ENCODE results near the gene LRCOL1. TPM values are rescaled to one million over a fixed set of nuclear protein-coding genes. Genes with fewer than 3 reads are reported as not detected.

LRCOL1 gene
- total and polyA plus RNA-seq, 2 of the 13 experiments (the other 11 are each of a cell fraction or from before 2014, with no cell fraction given): not detected

DNA sequence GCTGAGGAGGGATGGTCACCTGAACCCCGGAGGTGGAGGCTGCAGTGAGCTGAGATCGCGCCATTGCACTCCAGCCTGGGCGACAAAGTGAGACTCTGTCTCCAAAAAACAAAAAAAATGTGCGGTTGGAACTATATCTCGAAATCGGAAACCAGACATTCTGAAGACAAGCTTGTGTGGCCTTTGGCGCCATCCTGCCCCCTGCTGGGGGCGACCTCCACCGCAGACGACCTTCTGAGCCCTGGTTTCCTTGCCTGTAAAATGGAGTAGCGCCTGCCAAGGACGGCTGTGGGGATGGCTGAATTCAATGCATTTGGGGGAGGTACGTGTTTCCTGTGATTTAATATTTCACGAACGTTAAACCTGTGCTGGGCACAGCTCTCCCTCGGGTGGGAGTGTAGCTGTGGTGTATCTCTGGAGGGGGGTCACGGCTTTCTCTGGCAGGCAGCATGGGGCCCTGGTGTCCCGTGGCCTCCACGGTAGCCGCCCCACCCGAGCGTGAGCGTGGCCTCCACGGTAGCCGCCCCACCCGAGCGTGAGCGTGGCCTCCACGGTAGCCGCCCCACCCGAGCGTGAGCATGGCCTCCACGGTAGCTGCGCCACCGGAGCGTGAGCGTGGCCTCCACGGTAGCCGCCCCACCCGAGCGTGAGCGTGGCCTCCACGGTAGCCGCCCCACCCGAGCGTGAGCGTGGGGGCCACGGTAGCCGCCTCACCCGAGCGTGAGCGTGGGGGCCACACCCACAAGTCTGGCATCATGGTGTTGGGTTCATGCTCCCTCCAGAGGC, 55.3 kb downstream of the LRCOL1 start:
- ATAC-seq (no peak), FAIRE-seq (no peak), DNase-seq (ENCODE audit: low spot score) (peak; percentile 16)
- Histone ChIP-seq H3K9me3 (ENCODE audit: low read length) (no peaks in the 10 kb centered on the region), H3K4me2 (ENCODE audit: low read depth, low read length) (no peak overlapping the region), H3K4me1 (ENCODE audit: insufficient read depth, low read length) (peaks cover 21% of the 10 kb centered on the region), H3K4me3 (replicated peaks in 1 of 3; ENCODE audit: insufficient read depth in 1 of 3, low read depth in 2 of 3, low read length in 3 of 3) (no peak overlapping the region), H4K20me1 (ENCODE audit: insufficient read depth, low read length) (no peaks in the 10 kb centered on the region), H3K27me3 (ENCODE audit: control insufficient read depth in 1 of 2, insufficient read depth in 2 of 2, low read length in 2 of 2) (no peaks in the 10 kb centered on the region), H3K9ac (ENCODE audit: insufficient read depth, low read depth, low read length) (no peak overlapping the region), H3K36me3 (replicated peaks in 1 of 2; ENCODE audit: control insufficient read depth in 1 of 2, insufficient read depth in 2 of 2, low read length in 2 of 2) (no peaks in the 10 kb centered on the region), H3K79me2 (ENCODE audit: insufficient read depth, low read length) (no peaks in the 10 kb centered on the region), H2AFZ (ENCODE audit: low read length) (no peak overlapping the region), H3K27ac (ENCODE audit: extremely low read length, insufficient read depth, low read length) (no peak overlapping the region)
- TF ChIP-seq STAG1 (CRISPR knock-in tag; IDR thresholded peaks at IDR 0.05) (peak; percentile 60), ZFP36L1 (CRISPR knock-in tag; IDR thresholded peaks at IDR 0.05) (no peak), XRCC5 (optimal IDR thresholded peaks at IDR 0.05; ENCODE audit: low read length) (peak; percentile 44), CTCF (CRISPR knock-in tag; IDR thresholded peaks at IDR 0.05) (peak; percentile 62), ZSCAN25 (CRISPR knock-in tag; IDR thresholded peaks at IDR 0.05) (no peak), ZBTB33 (CRISPR knock-in tag; IDR thresholded peaks at IDR 0.05) (peak; percentile 100)
- in situ Hi-C loops (cut with HindIII; ENCODE audit: extremely low pct_ligation_motif_present, low pct_unique_long_range_greater_than_20kb): loop anchor here (5.0 kb wide), 1 partner anchor 138 kb away; no protein-coding TSS in a partner anchor
- WGBS (ENCODE audit: low lambda C conversion rate): 91% methylated on average over 16 of the region's 53 CpGs
- CTCF ChIA-PET (ENCODE audit: low intra/inter-chr PET ratio, low total read pairs): interaction anchor here (1.0 kb wide), 1 partner anchor 140 kb away, joined by 3 read pairs; no protein-coding TSS in a partner anchor
- no TSS peak for BruUV-seq (replicated peaks)
- POLR2A ChIA-PET: no interaction called here
- intact Hi-C loops (cut with micrococcal nuclease; ENCODE audit: unreplicated experiment): no loop called here

Small RNA genes lying within 50 kb of the gene (microRNA-seq; reads per million reads assigned to microRNA genes)
- gene MIR6763: not detected

Small RNA genes lying within 50 kb of the gene (small RNA-seq; reads per million reads assigned to genes)
- 0 reads per million in 3 experiments for gene MIR6763 (ENCODE audit: insufficient read depth in 2 of 3, insufficient read length in 3 of 3, low read depth in 2 of 3, low replicate concordance in 1 of 3)

Other genes starting within 250 kb of the LRCOL1 start
- gene FBRSL1, start 120.4 kb downstream of the LRCOL1 start, total RNA-seq (2016; rRNA removed; fragmentation: Illumina TruSeq; extraction: Trizol): 3.7 and 7.9 TPM in 2 replicates
- 3.6 and 4.9 TPM in 2 replicates for gene FBRSL1, start 120.4 kb downstream of the LRCOL1 start, polyA plus RNA-seq (2011; rRNA removed)
- not detected in 2 replicates for gene P2RX2, start 8.2 kb upstream of the LRCOL1 start, total RNA-seq (2016; rRNA removed; fragmentation: Illumina TruSeq; extraction: Trizol)
- not detected in 2 replicates for gene P2RX2, start 8.2 kb upstream of the LRCOL1 start, polyA plus RNA-seq (2011; rRNA removed)
- 25.7 and 52.2 TPM in 2 replicates for gene POLE, start 76.8 kb upstream of the LRCOL1 start, total RNA-seq (2016; rRNA removed; fragmentation: Illumina TruSeq; extraction: Trizol)
- gene POLE, start 76.8 kb upstream of the LRCOL1 start, polyA plus RNA-seq (2011; rRNA removed): 23.2 and 25.3 TPM in 2 replicates
- gene PXMP2, start 77.0 kb upstream of the LRCOL1 start, total RNA-seq (2016; rRNA removed; fragmentation: Illumina TruSeq; extraction: Trizol): 38.3 and 42.9 TPM in 2 replicates
- 24.4 and 25.5 TPM in 2 replicates for gene PXMP2, start 77.0 kb upstream of the LRCOL1 start, polyA plus RNA-seq (2011; rRNA removed)
- 77.1 and 77.9 TPM in 2 replicates for gene PGAM5, start 100.3 kb upstream of the LRCOL1 start, total RNA-seq (2016; rRNA removed; fragmentation: Illumina TruSeq; extraction: Trizol)
- 18.0 and 23.8 TPM in 2 replicates for gene PGAM5, start 100.3 kb upstream of the LRCOL1 start, polyA plus RNA-seq (2011; rRNA removed)
- gene ANKLE2, start 151.2 kb upstream of the LRCOL1 start, total RNA-seq (2016; rRNA removed; fragmentation: Illumina TruSeq; extraction: Trizol): 16.2 and 35.3 TPM in 2 replicates
- 37.1 and 51.2 TPM in 2 replicates for gene ANKLE2, start 151.2 kb upstream of the LRCOL1 start, polyA plus RNA-seq (2011; rRNA removed)
- gene GOLGA3, start 218.3 kb upstream of the LRCOL1 start, total RNA-seq (2016; rRNA removed; fragmentation: Illumina TruSeq; extraction: Trizol): 36.0 and 43.0 TPM in 2 replicates
- 22.0 and 22.7 TPM in 2 replicates for gene GOLGA3, start 218.3 kb upstream of the LRCOL1 start, polyA plus RNA-seq (2011; rRNA removed)

All from HepG2 (cell line).